Heart right ventricle (tissue), 16 donors: ENCODE measurements around the gene FAM20C. TPM values are rescaled to one million over a fixed set of nuclear protein-coding genes. Genes with fewer than 3 reads are reported as not detected.

ENCODE experiments used
- ATAC-seq, 8 donors: fragments of 200-7000 bp; cut with Tn5 transposase; one replicate each; pipeline ENCODE4 v1.9.1; 2020; ENCODE audit warnings: mild to moderate bottlenecking in 8 of 8, moderate library complexity in 8 of 8, moderate number of reproducible peaks in 1 of 8
- DNase-seq, 2 donors: peaks; one replicate each; pipeline ENCODE4 v3.0.0-alpha.2; 2020
- H3K27ac ChIP-seq, 10 donors: fragments of 200-600 bp; sonication (generic) in 2 of 10; one replicate each; pipeline versions ENCODE4 v1.5.0 to v1.8.0; 2020 to 2022; ENCODE audit warnings: mild to moderate bottlenecking in 3 of 10
- H3K27me3 ChIP-seq, 7 donors: fragments of 200-600 bp; one replicate each; pipeline ENCODE4 v1.8.0; 2021 to 2022; ENCODE audit warnings: mild to moderate bottlenecking in 2 of 7
- H3K36me3 ChIP-seq, 9 donors: fragments of 200-600 bp; sonication (generic) in 1 of 9; one replicate each; pipeline versions ENCODE4 v1.5.0 to v1.8.0; 2020 to 2022; ENCODE audit warnings: mild to moderate bottlenecking in 2 of 9
- H3K4me1 ChIP-seq, 9 donors: fragments of 200-600 bp; sonication (generic) in 1 of 9; one replicate each; pipeline versions ENCODE4 v1.5.0 to v1.8.0; 2020 to 2022; ENCODE audit warnings: mild to moderate bottlenecking in 4 of 9
- H3K4me3 ChIP-seq, 10 donors: fragments of 200-600 bp; sonication (generic) in 2 of 10; one replicate each; pipeline versions ENCODE4 v1.5.0 to v1.8.0; 2020 to 2022; ENCODE audit warnings: mild to moderate bottlenecking in 7 of 10, moderate library complexity in 2 of 10
- H3K9me3 ChIP-seq, 11 donors: fragments of 200-600 bp in 10 of 11; sonication (generic) in 2 of 11; one replicate each; pipeline versions ENCODE4 v1.5.0 to v1.8.0; 2013 to 2022; ENCODE audit warnings: mild to moderate bottlenecking in 2 of 11, control low read depth in 1 of 11, moderate library complexity in 1 of 11
- CTCF ChIP-seq, 9 donors: fragments of 200-600 bp; sonication (generic) in 2 of 9; IDR thresholded peaks; one replicate each; pipeline versions ENCODE4 v1.5.0 to v1.8.0; 2021 to 2022; ENCODE audit warnings: antibody characterized with exemption in 9 of 9, mild to moderate bottlenecking in 5 of 9, moderate library complexity in 1 of 9
- WGBS, 2 donors: extraction: QIAGEN DNeasy Blood & Tissue Kit; methylation state at CpG; one replicate each; pipeline ENCODE4 v1.1.7; 2013; ENCODE audit warnings: inconsistent platforms in 1 of 2; 5-methylcytosine and 5-hydroxymethylcytosine counted together
- intact Hi-C, 10 donors: fragments of 100-400 bp; cut with DNase I; formaldehyde crosslinking; loops; one replicate each; pipeline versions ENCODE4 v1.11.1 to v1.14.2; 2022
- polyA plus RNA-seq, 2 donors: library from polyadenylated mRNA; stranded (reverse); fragments of 200-250 nt; gene quantifications; one replicate each; pipeline ENCODE4 v1.2.3, GENCODE V29; 2013
- total RNA-seq, 10 donors: library from RNA; stranded (reverse); fragmentation: NEBNext Ultra II Directional in 3 of 10; extraction: Animal tissue kit (Norgen Biotek cat#: 25700) in 3 of 10; gene quantifications; one replicate each; pipeline versions ENCODE4 v1.2.1 to v1.2.4, GENCODE V29; 2021 to 2023
- donor health status: Arrhythmogenic right ventricular cardiomyopathy.
- donor health status: ischemic (EF 13 %, LVEDD 7.1; RV severe dilation, severe dysfunction).
- donor health status: healthy with polysubstance abuse.
- donor health status: DM: no; HTN: yes; CAD: no.
- donor health status: DM: no; HTN: no; CAD: no.
- donor health status: ischemic (EF 25% LVEDD 6.9; RV normal size, moderate dysfunction).
- donor health status: ischemic (EF 25% LVEDD 5.7; RV mildly dilated, moderate dysfunction).
- donor health status: healthy.
- donor health status: DM: yes; HTN: yes; CAD: no.
- donor health status: Ischemic cardiomyopathy.
- donor health status: ischemic (EF 35%, LVEDD 5.7; RV mildly dilated, moderate dysfunction).
- donor health status: nonischemic (EF 11% LVEDD 7.7; RV severe dilation, severe dysfunction).
- donor health status: DM: yes; HTN: yes; CAD: no.
- donor health status: PGD.
- donor health status: ischemic (EF 29% LVEDD 5.4; RV normal size, mild dysfunction).
- donor health status: nonischemic (EF 23%, LVEDD 6.1; RV moderate dilation, normal function).

FAM20C gene
- total and polyA plus RNA-seq, 12 donors: 12.4 to 59.8 (median 19.2) TPM

- no peaks in the 10 kb centered on the region for H3K27me3 ChIP-seq
- intact Hi-C loops: no loop called here
- TF ChIP-seq CTCF (IDR thresholded peaks at IDR 0.05): no peak
- DNase-seq (no peak), ATAC-seq (peak in 1 of 8 donors; percentile 6)
- H3K9me3 ChIP-seq: peaks cover 0 to 25% (median 0%) of the 10 kb centered on the region in 11 donors
- whole genome bisulfite sequencing, 2 donors: 72 to 76% methylated on average over 25 of the region's 25 CpGs
- no peak overlapping the region for H3K27ac ChIP-seq
- H3K36me3 ChIP-seq: peaks cover 0 to 14% (median 6%) of the 10 kb centered on the region in 9 donors
- no peak overlapping the region for H3K4me3 ChIP-seq
- no peaks in the 10 kb centered on the region for H3K4me1 ChIP-seq
Observed at GRCh38 chr7:265192-265997, 73.0 kb downstream of the FAM20C start.

- WGBS, 2 donors: 74 to 76% methylated on average over 22 of the region's 22 CpGs
- Histone ChIP-seq H3K4me3 (no peak overlapping the region), H3K36me3 (peaks cover 0 to 6% (median 0%) of the 10 kb centered on the region in 9 donors), H3K27me3 (no peaks in the 10 kb centered on the region), H3K9me3 (peaks cover 0 to 22% (median 0%) of the 10 kb centered on the region in 11 donors), H3K4me1 (no peaks in the 10 kb centered on the region), H3K27ac (no peak overlapping the region)
- intact Hi-C loops: no loop called here
- ATAC-seq (peak in 4 of 8 donors; percentile 4 to 44 (median 13)), DNase-seq (no peak)
- TF ChIP-seq CTCF (IDR thresholded peaks at IDR 0.05): no peak
Observed at GRCh38 chr7:265998-266850, 73.9 kb downstream of the FAM20C start.

GRCh38 chr7:266851-267840 is 74.8 kb downstream of the FAM20C start:
- Histone ChIP-seq H3K27ac (no peak overlapping the region), H3K4me1 (no peaks in the 10 kb centered on the region), H3K4me3 (no peak overlapping the region), H3K27me3 (no peaks in the 10 kb centered on the region), H3K36me3 (no peaks in the 10 kb centered on the region), H3K9me3 (peaks cover 0 to 16% (median 0%) of the 10 kb centered on the region in 11 donors)
- ATAC-seq: peak in 5 of 8 donors; percentile 13 to 58 (median 35)
- peak in 7 of 9 donors; percentile 28 to 55 (median 38) for TF ChIP-seq CTCF (IDR thresholded peaks at IDR 0.05)
- DNase-seq: no peak
- 79 to 84% methylated on average over 45 of the region's 45 CpGs for WGBS, 2 donors
- intact Hi-C loops: no loop called here
